ENCODE data around the gene MAPK9. TPM values are rescaled to one million over a fixed set of nuclear protein-coding genes. Genes with fewer than 3 reads are reported as not detected.

Gene MAPK9
- total and polyA plus RNA-seq, 11 donors: 15.2 to 51.3 (median 41.2) TPM

- intact Hi-C loops (cut with DNase I): loop anchor here in 1 of 10 donors (5.0 kb wide), 1 partner anchor 88 kb away; no protein-coding TSS in a partner anchor
- TF ChIP-seq CTCF (IDR thresholded peaks at IDR 0.05): no peak
- TF ChIP-seq POLR2A (IDR thresholded peaks at IDR 0.05): no peak
- ATAC-seq: no peak
- no peaks in the 10 kb centered on the region for H3K4me1 ChIP-seq
- H3K27ac ChIP-seq: no peak overlapping the region
- no peak overlapping the region for H3K4me3 ChIP-seq
- peaks cover 0 to 17% (median 0%) of the 10 kb centered on the region in 9 donors for H3K27me3 ChIP-seq
- H3K36me3 ChIP-seq: no peaks in the 10 kb centered on the region
- H3K9me3 ChIP-seq: peaks cover 0 to 47% (median 33%) of the 10 kb centered on the region in 12 donors
- 92 to 93% (median 93%) methylated on average over 18 to 21 of the region's 21 CpGs for WGBS, 4 donors
- DNase-seq: no peak
Observed at GRCh38 chr5:180214870-180215770, 76.8 kb downstream of the MAPK9 start.

- WGBS, 4 donors: 80 to 90% (median 86%) methylated on average over 5 of the region's 5 CpGs
- Histone ChIP-seq H3K27me3 (peaks cover 0 to 20% (median 4%) of the 10 kb centered on the region in 9 donors), H3K4me3 (no peak overlapping the region), H3K4me1 (peaks cover 0 to 4% (median 0%) of the 10 kb centered on the region in 12 donors), H3K36me3 (no peaks in the 10 kb centered on the region), H3K9me3 (peaks cover 0 to 34% (median 24%) of the 10 kb centered on the region in 12 donors), H3K27ac (no peak overlapping the region)
- intact Hi-C loops (cut with DNase I): loop anchor here in 1 of 10 donors (5.0 kb wide), 1 partner anchor 86 kb away; no protein-coding TSS in a partner anchor
- ATAC-seq: no peak
- no peak for TF ChIP-seq CTCF (IDR thresholded peaks at IDR 0.05)
- TF ChIP-seq POLR2A (IDR thresholded peaks at IDR 0.05): no peak
- DNase-seq: no peak
Observed at GRCh38 chr5:180213657-180214207, 78.2 kb downstream of the MAPK9 start.

- Histone ChIP-seq H3K9me3 (peaks cover 0 to 29% (median 19%) of the 10 kb centered on the region in 12 donors), H3K4me3 (no peak overlapping the region), H3K4me1 (peaks cover 0 to 9% (median 1%) of the 10 kb centered on the region in 12 donors), H3K27ac (no peak overlapping the region), H3K36me3 (no peaks in the 10 kb centered on the region), H3K27me3 (peaks cover 2 to 24% (median 8%) of the 10 kb centered on the region in 9 donors)
- WGBS, 4 donors: 11 to 34% (median 21%) methylated on average over 4 of the region's 4 CpGs
- TF ChIP-seq POLR2A (IDR thresholded peaks at IDR 0.05) (no peak), CTCF (IDR thresholded peaks at IDR 0.05) (no peak)
- ATAC-seq: no peak
- intact Hi-C loops (cut with DNase I): loop anchor here in 1 of 10 donors (5.0 kb wide), 1 partner anchor 86 kb away; no protein-coding TSS in a partner anchor
- DNase-seq: no peak
Observed at GRCh38 chr5:180213256-180213600, 78.7 kb downstream of the MAPK9 start.

Measured in heart left ventricle (tissue), 16 donors.